ENCODE measurements around the gene B3GNT2. TPM values are rescaled to one million over a fixed set of nuclear protein-coding genes. Genes with fewer than 3 reads are reported as not detected.

B3GNT2 gene
- total RNA-seq, 3 donors from 2014 or later (not counting 1 experiment from before 2014, with no cell fraction given), result 51.9 to 68.0 (median 54.0) TPM

GRCh38 chr2:62149708-62150107, 46.2 kb upstream of the B3GNT2 start:
- H3K4me1 Mint-ChIP-seq, result peaks cover 11 to 16% of the 10 kb centered on the region in 2 donors
- no peak overlapping the region for H3K4me3 ChIP-seq (ENCODE audit: low read length)
- no peak for DNase-seq
- intact Hi-C loops (cut with micrococcal nuclease), result no loop called here
- H3K9me3 Mint-ChIP-seq, result no peaks in the 10 kb centered on the region
- ATAC-seq, result no peak
- H3K27ac Mint-ChIP-seq, result no peak overlapping the region
- H3K36me3 Mint-ChIP-seq, result no peaks in the 10 kb centered on the region
- no peaks in the 10 kb centered on the region for H3K9me3 ChIP-seq (ENCODE audit: control insufficient read depth, insufficient read depth, low read length)
- no peak overlapping the region for H3K4me3 Mint-ChIP-seq
- no peaks in the 10 kb centered on the region for H3K27me3 Mint-ChIP-seq (ENCODE audit: low read depth in 2 of 2)
- no peak overlapping the region for H3K27ac ChIP-seq (ENCODE audit: low read length)
- no peaks in the 10 kb centered on the region for H3K4me1 ChIP-seq (ENCODE audit: control insufficient read depth, insufficient read depth, low read length)
- no peaks in the 10 kb centered on the region for H3K27me3 ChIP-seq (ENCODE audit: control insufficient read depth, insufficient read depth, low read length)
- H3K36me3 ChIP-seq (ENCODE audit: control insufficient read depth, insufficient read depth, low read length), result no peaks in the 10 kb centered on the region
- TF ChIP-seq, protein P1, sequence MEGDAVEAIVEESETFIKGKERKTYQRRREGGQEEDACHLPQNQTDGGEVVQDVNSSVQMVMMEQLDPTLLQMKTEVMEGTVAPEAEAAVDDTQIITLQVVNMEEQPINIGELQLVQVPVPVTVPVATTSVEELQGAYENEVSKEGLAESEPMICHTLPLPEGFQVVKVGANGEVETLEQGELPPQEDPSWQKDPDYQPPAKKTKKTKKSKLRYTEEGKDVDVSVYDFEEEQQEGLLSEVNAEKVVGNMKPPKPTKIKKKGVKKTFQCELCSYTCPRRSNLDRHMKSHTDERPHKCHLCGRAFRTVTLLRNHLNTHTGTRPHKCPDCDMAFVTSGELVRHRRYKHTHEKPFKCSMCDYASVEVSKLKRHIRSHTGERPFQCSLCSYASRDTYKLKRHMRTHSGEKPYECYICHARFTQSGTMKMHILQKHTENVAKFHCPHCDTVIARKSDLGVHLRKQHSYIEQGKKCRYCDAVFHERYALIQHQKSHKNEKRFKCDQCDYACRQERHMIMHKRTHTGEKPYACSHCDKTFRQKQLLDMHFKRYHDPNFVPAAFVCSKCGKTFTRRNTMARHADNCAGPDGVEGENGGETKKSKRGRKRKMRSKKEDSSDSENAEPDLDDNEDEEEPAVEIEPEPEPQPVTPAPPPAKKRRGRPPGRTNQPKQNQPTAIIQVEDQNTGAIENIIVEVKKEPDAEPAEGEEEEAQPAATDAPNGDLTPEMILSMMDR (IDR thresholded peaks at IDR 0.05), result no peak

DNA sequence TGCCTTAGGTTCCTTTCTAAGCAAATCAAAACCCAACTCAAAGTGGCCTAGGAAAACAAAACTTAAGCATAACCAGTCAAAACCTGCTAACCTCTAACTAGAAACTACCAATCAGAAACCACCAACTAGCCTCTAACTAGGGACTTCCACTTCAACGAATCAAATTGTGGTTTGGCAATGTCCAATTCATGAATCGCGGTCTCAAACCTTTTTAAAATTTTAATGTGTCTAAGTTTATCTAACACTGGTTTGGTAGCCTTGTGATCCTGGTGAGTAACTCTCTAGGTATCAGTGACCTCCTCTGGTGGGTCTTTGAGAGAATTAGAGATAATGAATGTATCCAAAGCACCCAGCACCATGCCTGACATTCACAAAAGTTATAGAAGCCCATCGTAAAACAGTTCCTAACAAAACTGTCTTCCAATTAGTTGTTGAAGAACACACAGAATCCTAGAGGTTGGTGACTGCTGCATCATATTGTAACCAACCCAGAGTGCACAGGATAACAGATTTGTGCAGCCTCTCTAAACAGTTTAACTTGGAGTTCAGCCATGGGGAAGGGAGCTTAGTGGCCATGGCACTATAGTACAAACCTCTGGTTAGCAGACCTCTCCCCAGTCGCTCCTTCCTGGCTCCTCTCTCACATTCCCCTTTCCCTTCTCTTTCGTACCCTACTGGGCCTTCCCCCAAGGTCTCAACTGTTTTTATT, 45.2 kb upstream of the B3GNT2 start:
- Histone ChIP-seq H3K4me3 (ENCODE audit: low read length) (no peak overlapping the region), H3K36me3 (ENCODE audit: control insufficient read depth, insufficient read depth, low read length) (no peaks in the 10 kb centered on the region), H3K4me1 (ENCODE audit: control insufficient read depth, insufficient read depth, low read length) (no peaks in the 10 kb centered on the region), H3K27ac (ENCODE audit: low read length) (no peak overlapping the region), H3K9me3 (ENCODE audit: control insufficient read depth, insufficient read depth, low read length) (peaks cover 3% of the 10 kb centered on the region), H3K27me3 (ENCODE audit: control insufficient read depth, insufficient read depth, low read length) (no peaks in the 10 kb centered on the region)
- Mint-ChIP-seq H3K4me3 (no peak overlapping the region), H3K9me3 (no peaks in the 10 kb centered on the region), H3K27me3 (ENCODE audit: low read depth in 2 of 2) (no peaks in the 10 kb centered on the region), H3K36me3 (no peaks in the 10 kb centered on the region), H3K4me1 (peaks cover under 1 to 5% of the 10 kb centered on the region in 2 donors), H3K27ac (peak overlapping the region in 1 of 2 donors; percentile 49)
- WGBS (ENCODE audit: insufficient coverage), result 72% methylated on average over 6 of the region's 6 CpGs
- TF ChIP-seq, protein P1 (IDR thresholded peaks at IDR 0.05), result no peak
- no peak for ATAC-seq
- intact Hi-C loops (cut with micrococcal nuclease), result no loop called here
- DNase-seq, result no peak

DNA sequence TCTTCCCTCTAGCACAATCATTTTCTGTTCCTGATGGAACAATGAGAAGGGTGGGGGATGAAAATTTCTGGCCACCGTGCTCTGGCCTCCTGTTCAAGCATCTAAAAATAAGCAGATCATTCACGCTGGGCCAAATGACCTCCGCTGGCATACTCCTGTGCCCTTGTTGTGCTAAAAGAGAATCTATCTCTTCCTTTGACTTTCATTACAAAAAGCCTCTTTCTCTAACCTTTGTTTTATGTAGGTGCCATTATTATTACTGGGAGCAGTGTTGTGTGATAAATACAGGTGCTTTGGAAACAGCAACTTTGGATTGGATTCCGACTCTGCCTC, 44.6 kb upstream of the B3GNT2 start:
- Histone ChIP-seq H3K27ac (ENCODE audit: low read length) (no peak overlapping the region), H3K27me3 (ENCODE audit: control insufficient read depth, insufficient read depth, low read length) (no peaks in the 10 kb centered on the region), H3K36me3 (ENCODE audit: control insufficient read depth, insufficient read depth, low read length) (no peaks in the 10 kb centered on the region), H3K9me3 (ENCODE audit: control insufficient read depth, insufficient read depth, low read length) (peaks cover 3% of the 10 kb centered on the region), H3K4me1 (ENCODE audit: control insufficient read depth, insufficient read depth, low read length) (no peaks in the 10 kb centered on the region), H3K4me3 (ENCODE audit: low read length) (no peak overlapping the region)
- Mint-ChIP-seq H3K4me3 (no peak overlapping the region), H3K4me1 (peaks cover 0 to 5% of the 10 kb centered on the region in 2 donors), H3K36me3 (no peaks in the 10 kb centered on the region), H3K9me3 (no peaks in the 10 kb centered on the region), H3K27me3 (ENCODE audit: low read depth in 2 of 2) (no peaks in the 10 kb centered on the region), H3K27ac (peak overlapping the region in 1 of 2 donors; percentile 49)
- no peak for DNase-seq
- ATAC-seq, result no peak
- intact Hi-C loops (cut with micrococcal nuclease), result no loop called here
- TF ChIP-seq, protein P1 (IDR thresholded peaks at IDR 0.05), result no peak
- WGBS (ENCODE audit: insufficient coverage), result 95% methylated on average over 1 of the region's 4 CpGs

GRCh38 chr2:62152000-62152399, 43.9 kb upstream of the B3GNT2 start:
- no peak for ATAC-seq
- H3K4me1 Mint-ChIP-seq, result peaks cover 0 to 5% of the 10 kb centered on the region in 2 donors
- H3K36me3 ChIP-seq (ENCODE audit: control insufficient read depth, insufficient read depth, low read length), result no peaks in the 10 kb centered on the region
- no peak for DNase-seq
- no peak overlapping the region for H3K4me3 Mint-ChIP-seq
- H3K9me3 ChIP-seq (ENCODE audit: control insufficient read depth, insufficient read depth, low read length), result peaks cover 3% of the 10 kb centered on the region
- no peak overlapping the region for H3K27ac ChIP-seq (ENCODE audit: low read length)
- no peaks in the 10 kb centered on the region for H3K27me3 Mint-ChIP-seq (ENCODE audit: low read depth in 2 of 2)
- no peaks in the 10 kb centered on the region for H3K27me3 ChIP-seq (ENCODE audit: control insufficient read depth, insufficient read depth, low read length)
- WGBS (ENCODE audit: insufficient coverage), result 93% methylated on average over 3 of the region's 3 CpGs
- no peaks in the 10 kb centered on the region for H3K9me3 Mint-ChIP-seq
- no peaks in the 10 kb centered on the region for H3K4me1 ChIP-seq (ENCODE audit: control insufficient read depth, insufficient read depth, low read length)
- no peak overlapping the region for H3K4me3 ChIP-seq (ENCODE audit: low read length)
- no peaks in the 10 kb centered on the region for H3K36me3 Mint-ChIP-seq
- TF ChIP-seq, protein P1 (IDR thresholded peaks at IDR 0.05), result no peak
- intact Hi-C loops (cut with micrococcal nuclease), result no loop called here
- H3K27ac Mint-ChIP-seq, result no peak overlapping the region

Data from natural killer cell (primary cell).